Liver (tissue), 9 donors: ENCODE results near the gene ATF5. TPM values are rescaled to one million over a fixed set of nuclear protein-coding genes. Genes with fewer than 3 reads are reported as not detected.

Experiments
- DNase-seq: peaks from one replicate; pipeline ENCODE4 v3.0.0-alpha.2; 2017; ENCODE audit warnings: low spot score
- H3K27ac ChIP-seq, 2 donors: one replicate each; pipeline ENCODE4 v1.7.0; 2013; ENCODE audit warnings: inconsistent platforms in 2 of 2, low read length in 2 of 2, control low read depth in 1 of 2, low read depth in 1 of 2, mild to moderate bottlenecking in 1 of 2
- H3K27me3 ChIP-seq, 4 donors: one replicate each; pipeline versions ENCODE4 v1.6.1 to v1.7.0; 2013; ENCODE audit warnings: low read length in 3 of 4, inconsistent platforms in 1 of 4, mild to moderate bottlenecking in 1 of 4, moderate library complexity in 1 of 4; ENCODE audit not compliant: control insufficient read depth in 4 of 4, insufficient read depth in 4 of 4
- H3K36me3 ChIP-seq, 4 donors: one replicate each; pipeline versions ENCODE4 v1.6.1 to v1.7.0; 2013; ENCODE audit warnings: low read length in 3 of 4, mild to moderate bottlenecking in 3 of 4, low read depth in 1 of 4, moderate library complexity in 1 of 4; ENCODE audit not compliant: control insufficient read depth in 4 of 4, insufficient read depth in 3 of 4
- H3K4me1 ChIP-seq, 4 donors: one replicate each; pipeline versions ENCODE4 v1.6.1 to v1.7.0; 2013; ENCODE audit warnings: low read length in 3 of 4, mild to moderate bottlenecking in 3 of 4, moderate library complexity in 1 of 4; ENCODE audit not compliant: control insufficient read depth in 4 of 4, insufficient read depth in 4 of 4
- H3K4me3 ChIP-seq, 3 donors: one replicate each; pipeline versions ENCODE4 v1.6.1 to v1.7.0; 2013; ENCODE audit warnings: low read length in 3 of 3, control low read depth in 1 of 3, low read depth in 1 of 3, mild to moderate bottlenecking in 1 of 3
- H3K9ac ChIP-seq, 2 donors: one replicate each; pipeline ENCODE4 v1.7.0; 2013; ENCODE audit warnings: low read length in 2 of 2, mild to moderate bottlenecking in 2 of 2, moderate library complexity in 2 of 2, control low read depth in 1 of 2, low read depth in 1 of 2
- H3K9me3 ChIP-seq, 4 donors: one replicate each; pipeline versions ENCODE4 v1.6.1 to v1.7.0; 2013; ENCODE audit warnings: low read length in 3 of 4; ENCODE audit not compliant: control insufficient read depth in 4 of 4
- ATF3 ChIP-seq: IDR thresholded peaks from 2 replicates; pipeline ENCODE4 v1.6.1; 2016; ENCODE audit warnings: antibody characterized with exemption
- CTCF ChIP-seq: fragments of 150-350 bp; IDR thresholded peaks from 2 replicates; pipeline ENCODE4 v1.5.1; 2017; ENCODE audit warnings: improper control_type of control experiment, low read depth, low read length; ENCODE audit not compliant: missing input control
- EGR1 ChIP-seq, 2 donors: IDR thresholded peaks; 2 replicates each; pipeline ENCODE4 v1.6.1; 2016 to 2018; ENCODE audit warnings: antibody characterized with exemption in 2 of 2, low read depth in 2 of 2
- FOXA1 ChIP-seq: IDR thresholded peaks from 2 replicates; pipeline ENCODE4 v1.6.1; 2016; ENCODE audit warnings: antibody characterized with exemption
- FOXA2 ChIP-seq: IDR thresholded peaks from 2 replicates; pipeline ENCODE4 v1.6.1; 2016; ENCODE audit warnings: antibody characterized with exemption
- GABPA ChIP-seq, 2 donors: IDR thresholded peaks in 1 of 2; conservative IDR thresholded peaks in 1 of 2; 2 replicates each; pipeline ENCODE4 v1.6.1; 2016; ENCODE audit warnings: antibody characterized with exemption in 2 of 2, mild to moderate bottlenecking in 1 of 2, moderate library complexity in 1 of 2
- HNF4A ChIP-seq, 2 donors: conservative IDR thresholded peaks; 2 replicates each; pipeline ENCODE4 v1.6.1; 2016; ENCODE audit warnings: antibody characterized with exemption in 2 of 2, mild to moderate bottlenecking in 2 of 2
- HNF4G ChIP-seq: IDR thresholded peaks from 2 replicates; pipeline ENCODE4 v1.6.1; 2016; ENCODE audit warnings: antibody characterized with exemption
- JUND ChIP-seq, 2 donors: IDR thresholded peaks; 2 replicates each; pipeline ENCODE4 v1.6.1; 2016; ENCODE audit warnings: antibody characterized with exemption in 2 of 2
- NR2F2 ChIP-seq: IDR thresholded peaks from 2 replicates; pipeline ENCODE4 v1.6.1; 2016; ENCODE audit warnings: antibody characterized with exemption
- RAD21 ChIP-seq, 2 donors: IDR thresholded peaks; 2 replicates each; pipeline ENCODE4 v1.6.1; 2016; ENCODE audit warnings: antibody characterized with exemption in 2 of 2, mild to moderate bottlenecking in 2 of 2
- REST ChIP-seq: IDR thresholded peaks from 2 replicates; pipeline ENCODE4 v1.6.1; 2016; ENCODE audit warnings: antibody characterized with exemption, mild to moderate bottlenecking
- RXRA ChIP-seq, 2 donors: IDR thresholded peaks; 2 replicates each; pipeline ENCODE4 v1.6.1; 2017 to 2018; ENCODE audit warnings: antibody characterized with exemption in 2 of 2, mild to moderate bottlenecking in 1 of 2
- SP1 ChIP-seq: IDR thresholded peaks from 2 replicates; pipeline ENCODE4 v1.6.1; 2018; ENCODE audit warnings: antibody characterized with exemption, mild to moderate bottlenecking
- TAF1 ChIP-seq: conservative IDR thresholded peaks from 2 replicates; pipeline ENCODE4 v1.6.1; 2016; ENCODE audit warnings: antibody characterized with exemption, mild to moderate bottlenecking
- YY1 ChIP-seq: IDR thresholded peaks from 2 replicates; pipeline ENCODE4 v1.6.1; 2016; ENCODE audit warnings: antibody characterized with exemption, mild to moderate bottlenecking
- WGBS: extraction: QIAGEN DNeasy Blood & Tissue Kit; methylation state at CpG from one replicate; pipeline ENCODE4 v1.1.7; 2013; 5-methylcytosine and 5-hydroxymethylcytosine counted together
- polyA plus RNA-seq, 2 donors: library from polyadenylated mRNA; stranded (reverse) in 1 of 2; unstranded in 1 of 2; fragments of 200-250 nt in 1 of 2; fragments of >200 nt in 1 of 2; fragmentation: Nextera tagmentation in 1 of 2; extraction: Ambion mirVana in 1 of 2; gene quantifications; one replicate each; pipeline versions ENCODE4 v1.2.1 to v1.2.3, GENCODE V29; 2013 to 2015
- total RNA-seq, 2 donors: library from RNA; depleted of rRNA; stranded (reverse); fragments of >200 nt; gene quantifications; one replicate each; pipeline ENCODE4 v1.2.3, GENCODE V29; 2014
- TF ChIP-seq, protein P1 (sequence below): IDR thresholded peaks from 2 replicates; pipeline ENCODE4 v1.6.1; 2016; ENCODE audit warnings: antibody characterized with exemption
- TF ChIP-seq, protein P2 (sequence below): IDR thresholded peaks from 2 replicates; pipeline ENCODE4 v1.6.1; 2016; ENCODE audit warnings: antibody characterized with exemption
- donor health status: healthy.
- donor health status: healthy.
- donor health status: healthy.
- donor health status: healthy.
- donor health status: healthy.

ATF5 gene
- total and polyA plus RNA-seq, 4 donors = 42.3 to 2,086 (median 347) TPM

DNA sequence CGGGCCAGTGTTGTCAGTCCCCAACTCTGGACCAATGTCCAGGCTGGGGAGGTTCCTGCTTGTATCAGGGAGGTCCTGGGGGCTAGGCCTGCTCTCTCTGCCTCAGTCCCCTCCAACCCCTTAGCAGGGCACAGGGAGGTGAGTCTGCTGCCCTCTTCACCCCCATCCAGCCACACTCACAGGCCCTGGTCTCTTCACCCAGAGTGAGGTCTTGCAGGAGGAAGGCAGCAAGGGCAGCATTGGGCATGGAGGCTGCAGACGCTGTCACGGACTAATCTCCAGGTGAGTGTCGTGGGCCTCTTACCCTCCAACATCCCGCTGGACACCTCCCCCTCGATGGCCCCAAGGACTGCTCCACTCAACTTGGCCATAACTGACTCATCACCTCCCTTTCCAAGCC, 43.8 kb downstream of the ATF5 start:
- no peak overlapping the region for H3K27ac ChIP-seq
- H3K9me3 ChIP-seq = no peaks in the 10 kb centered on the region
- TF ChIP-seq REST = no peak
- no peak for TF ChIP-seq FOXA1
- TF ChIP-seq YY1 = no peak
- TF ChIP-seq, protein P1, sequence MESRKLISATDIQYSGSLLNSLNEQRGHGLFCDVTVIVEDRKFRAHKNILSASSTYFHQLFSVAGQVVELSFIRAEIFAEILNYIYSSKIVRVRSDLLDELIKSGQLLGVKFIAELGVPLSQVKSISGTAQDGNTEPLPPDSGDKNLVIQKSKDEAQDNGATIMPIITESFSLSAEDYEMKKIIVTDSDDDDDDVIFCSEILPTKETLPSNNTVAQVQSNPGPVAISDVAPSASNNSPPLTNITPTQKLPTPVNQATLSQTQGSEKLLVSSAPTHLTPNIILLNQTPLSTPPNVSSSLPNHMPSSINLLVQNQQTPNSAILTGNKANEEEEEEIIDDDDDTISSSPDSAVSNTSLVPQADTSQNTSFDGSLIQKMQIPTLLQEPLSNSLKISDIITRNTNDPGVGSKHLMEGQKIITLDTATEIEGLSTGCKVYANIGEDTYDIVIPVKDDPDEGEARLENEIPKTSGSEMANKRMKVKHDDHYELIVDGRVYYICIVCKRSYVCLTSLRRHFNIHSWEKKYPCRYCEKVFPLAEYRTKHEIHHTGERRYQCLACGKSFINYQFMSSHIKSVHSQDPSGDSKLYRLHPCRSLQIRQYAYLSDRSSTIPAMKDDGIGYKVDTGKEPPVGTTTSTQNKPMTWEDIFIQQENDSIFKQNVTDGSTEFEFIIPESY = no peak
- H3K9ac ChIP-seq = no peak overlapping the region
- H3K4me1 ChIP-seq = no peaks in the 10 kb centered on the region
- no peak for DNase-seq
- WGBS = 84% methylated on average over 6 of the region's 6 CpGs
- peaks cover 0 to 18% (median 6%) of the 10 kb centered on the region in 4 donors for H3K36me3 ChIP-seq
- H3K27me3 ChIP-seq = no peaks in the 10 kb centered on the region
- H3K4me3 ChIP-seq = no peak overlapping the region

DNA sequence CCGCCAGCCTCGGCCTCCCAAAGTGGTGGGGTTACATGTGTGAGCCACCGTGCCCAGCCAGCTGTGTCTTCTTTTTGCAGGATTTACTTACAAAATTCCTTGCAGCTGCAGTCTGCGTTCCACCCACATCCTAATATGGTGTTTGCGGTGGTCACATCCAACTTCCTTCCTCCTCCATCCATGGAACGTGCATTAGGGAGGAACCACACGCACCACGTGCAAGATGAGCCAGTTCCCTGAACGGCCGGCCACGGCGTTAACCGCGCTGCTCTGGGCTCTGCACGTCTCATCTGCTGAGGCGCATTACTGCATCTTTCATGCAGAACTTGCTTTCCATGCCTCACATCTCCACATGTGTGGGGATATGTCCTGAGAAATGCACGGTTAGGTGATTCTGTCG, 45.0 kb downstream of the ATF5 start:
- Histone ChIP-seq H3K4me1 (no peaks in the 10 kb centered on the region), H3K9ac (no peak overlapping the region), H3K9me3 (no peaks in the 10 kb centered on the region), H3K4me3 (no peak overlapping the region), H3K36me3 (peaks cover 2 to 27% (median 7%) of the 10 kb centered on the region in 4 donors), H3K27ac (no peak overlapping the region), H3K27me3 (no peaks in the 10 kb centered on the region)
- TF ChIP-seq NR2F2 (no peak), YY1 (no peak), CTCF (no peak), TAF1 (no peak), GABPA (IDR thresholded peaks at IDR 0.05 in 1 of 2, conservative IDR thresholded peaks at IDR 0.05 in 1 of 2) (no peak), JUND (IDR thresholded peaks at IDR 0.05) (no peak), RXRA (IDR thresholded peaks at IDR 0.05) (no peak), REST (no peak), ATF3 (no peak), FOXA2 (no peak), SP1 (no peak), HNF4A (conservative IDR thresholded peaks at IDR 0.05) (no peak), RAD21 (IDR thresholded peaks at IDR 0.05) (no peak), EGR1 (IDR thresholded peaks at IDR 0.05; ENCODE audit: low read depth in 2 of 2) (no peak), FOXA1 (no peak), HNF4G (no peak)
- TF ChIP-seq, protein P2, sequence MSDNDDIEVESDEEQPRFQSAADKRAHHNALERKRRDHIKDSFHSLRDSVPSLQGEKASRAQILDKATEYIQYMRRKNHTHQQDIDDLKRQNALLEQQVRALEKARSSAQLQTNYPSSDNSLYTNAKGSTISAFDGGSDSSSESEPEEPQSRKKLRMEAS = no peak
- TF ChIP-seq, protein P1 = no peak
- WGBS = 83% methylated on average over 18 of the region's 18 CpGs
- no peak for DNase-seq
